Type B pancreatic cell (in vitro differentiated cells): ENCODE measurements around the gene CCDC33. TPM values are rescaled to one million over a fixed set of nuclear protein-coding genes. Genes with fewer than 3 reads are reported as not detected.

Experiments used
- DNase-seq: peaks from one replicate; pipeline ENCODE4 v3.0.0; 2021; ENCODE audit warnings: mixed read lengths; ENCODE audit not compliant: unreplicated experiment; ENCODE audit errors: extremely low spot score
- H3K27ac Mint-ChIP-seq: 2 replicates; pipeline ENCODE4 v1.8.0; 2021; ENCODE audit warnings: mild to moderate bottlenecking, mixed read lengths
- H3K27me3 Mint-ChIP-seq: 2 replicates; pipeline ENCODE4 v1.8.0; 2021; ENCODE audit warnings: mixed read lengths
- H3K36me3 Mint-ChIP-seq: 2 replicates; pipeline ENCODE4 v1.8.0; 2021; ENCODE audit warnings: mixed read lengths
- H3K4me1 Mint-ChIP-seq: one replicate; pipeline ENCODE4 v1.8.0; 2021; ENCODE audit warnings: mixed read lengths; ENCODE audit not compliant: unreplicated experiment
- H3K4me3 Mint-ChIP-seq: 2 replicates; pipeline ENCODE4 v1.8.0; 2021; ENCODE audit warnings: mild to moderate bottlenecking, mixed read lengths
- H3K9me3 Mint-ChIP-seq: 2 replicates; pipeline ENCODE4 v1.8.0; 2021; ENCODE audit warnings: mixed read lengths
- CTCF ChIP-seq: fragments of 200-600 bp; sonication (generic); conservative IDR thresholded peaks from 2 replicates; pipeline ENCODE4 v1.5.0; 2021; ENCODE audit warnings: antibody characterized with exemption, mild to moderate bottlenecking
- total RNA-seq: library from RNA; stranded (reverse); gene quantifications from 2 replicates; pipeline ENCODE4 v1.2.1, GENCODE V29; 2021; ENCODE audit warnings: low replicate concordance

CCDC33 gene
- total RNA-seq, 1 donor from 2014 or later, result 5.0 TPM

DNA sequence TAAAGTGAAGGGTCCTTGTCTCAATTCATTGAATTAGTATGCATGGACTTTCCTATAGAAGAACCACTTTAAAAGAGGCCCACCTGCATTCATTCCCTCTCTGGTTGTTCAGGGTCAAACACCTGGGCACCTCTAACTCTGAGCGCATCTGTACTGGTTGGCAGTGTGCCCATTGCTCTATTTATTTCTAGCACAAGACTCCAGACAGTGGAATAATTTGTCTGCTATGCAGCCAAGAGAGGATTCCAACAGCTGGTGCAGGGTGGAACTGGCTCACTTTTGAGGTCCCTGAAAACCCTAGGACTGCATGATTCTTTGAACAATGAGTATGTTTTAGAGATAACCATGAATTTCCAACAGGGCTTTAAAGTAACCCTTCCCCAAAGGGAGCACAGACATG, 57.9 kb downstream of the CCDC33 start:
- Mint-ChIP-seq H3K9me3 (peaks cover 5% of the 10 kb centered on the region), H3K4me1 (peaks cover 21% of the 10 kb centered on the region), H3K4me3 (no peak overlapping the region), H3K27me3 (peaks cover 50% of the 10 kb centered on the region), H3K27ac (no peak overlapping the region), H3K36me3 (no peaks in the 10 kb centered on the region)
- no peak for DNase-seq
- TF ChIP-seq CTCF, result no peak

DNA sequence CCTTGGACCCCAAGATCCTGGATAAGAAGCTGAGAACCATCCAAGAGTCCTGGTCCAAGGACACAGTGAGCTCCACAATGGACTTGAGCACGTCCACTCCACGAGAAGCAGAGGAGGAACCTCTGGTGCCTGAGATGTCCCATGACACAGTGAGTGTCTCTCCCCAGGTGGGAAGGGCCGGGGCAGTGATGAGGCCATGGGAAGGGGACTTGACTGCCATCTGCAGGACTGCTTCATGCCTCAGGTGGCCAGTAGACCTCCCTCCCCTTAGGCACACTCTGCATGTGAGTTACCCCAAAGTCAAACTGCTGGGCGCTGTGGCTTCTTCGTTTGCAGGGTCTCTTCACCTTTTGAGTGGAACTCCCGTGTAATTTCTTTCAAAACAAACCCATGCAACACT, 59.7 kb downstream of the CCDC33 start:
- H3K4me3 Mint-ChIP-seq, result no peak overlapping the region
- peaks cover 20% of the 10 kb centered on the region for H3K4me1 Mint-ChIP-seq
- peaks cover 5% of the 10 kb centered on the region for H3K9me3 Mint-ChIP-seq
- H3K27me3 Mint-ChIP-seq, result peaks cover 55% of the 10 kb centered on the region
- no peak for DNase-seq
- H3K27ac Mint-ChIP-seq, result no peak overlapping the region
- H3K36me3 Mint-ChIP-seq, result no peaks in the 10 kb centered on the region
- no peak for TF ChIP-seq CTCF

- Mint-ChIP-seq H3K4me3 (no peak overlapping the region), H3K36me3 (no peaks in the 10 kb centered on the region), H3K27ac (no peak overlapping the region), H3K9me3 (no peaks in the 10 kb centered on the region), H3K27me3 (peaks cover 58% of the 10 kb centered on the region), H3K4me1 (peaks cover 23% of the 10 kb centered on the region)
- no peak for TF ChIP-seq CTCF
- DNase-seq, result no peak
These were observed 61.8 kb downstream of the CCDC33 start for GRCh38 chr15:74297887-74298286.

DNA sequence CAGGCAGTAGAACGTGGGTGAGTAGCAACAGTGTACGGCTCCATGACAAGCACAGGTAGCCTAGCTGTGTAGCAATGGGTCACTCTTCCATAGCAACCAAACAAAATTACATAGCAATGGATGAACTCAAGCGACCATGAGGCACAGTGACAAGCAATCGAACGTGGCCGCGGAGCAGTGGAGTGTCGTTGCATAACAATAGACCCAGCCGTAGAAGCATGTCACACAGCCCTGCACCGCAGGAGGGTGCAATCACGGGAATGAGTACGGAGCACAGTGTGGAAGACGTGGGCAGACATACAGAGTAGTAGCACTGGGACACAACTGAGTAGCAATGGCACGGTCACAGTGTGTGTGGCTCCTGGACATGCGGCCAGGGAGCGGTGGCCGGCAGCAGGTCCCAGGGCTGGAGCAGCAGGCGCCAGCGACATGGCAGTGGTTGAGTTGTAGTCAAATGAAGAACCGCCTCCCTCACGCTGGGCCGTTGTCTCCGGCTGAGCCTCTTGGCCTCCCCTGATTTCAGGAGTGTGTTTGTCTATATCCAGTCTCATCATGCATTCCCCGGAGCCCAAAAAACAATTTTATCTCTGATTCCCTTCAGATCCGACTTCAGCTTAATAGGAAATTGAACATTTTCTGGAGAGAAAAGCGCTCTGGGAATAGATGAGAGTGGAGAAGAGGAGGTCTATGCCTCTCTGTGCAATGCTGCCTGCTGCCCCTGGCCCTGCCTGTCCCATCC, 64.1 kb downstream of the CCDC33 start:
- no peak overlapping the region for H3K4me3 Mint-ChIP-seq
- no peak overlapping the region for H3K27ac Mint-ChIP-seq
- H3K36me3 Mint-ChIP-seq, result no peaks in the 10 kb centered on the region
- no peaks in the 10 kb centered on the region for H3K9me3 Mint-ChIP-seq
- H3K27me3 Mint-ChIP-seq, result peaks cover 63% of the 10 kb centered on the region
- no peak for DNase-seq
- H3K4me1 Mint-ChIP-seq, result peaks cover 46% of the 10 kb centered on the region
- TF ChIP-seq CTCF, result no peak

- no peak for DNase-seq
- peaks cover 61% of the 10 kb centered on the region for H3K4me1 Mint-ChIP-seq
- no peak overlapping the region for H3K27ac Mint-ChIP-seq
- H3K9me3 Mint-ChIP-seq, result no peaks in the 10 kb centered on the region
- peaks cover 74% of the 10 kb centered on the region for H3K27me3 Mint-ChIP-seq
- no peaks in the 10 kb centered on the region for H3K36me3 Mint-ChIP-seq
- H3K4me3 Mint-ChIP-seq, result no peak overlapping the region
- TF ChIP-seq CTCF, result no peak
These were observed 65.6 kb downstream of the CCDC33 start for GRCh38 chr15:74301583-74302361.
